ENCODE results near the gene NLRP6.
"Not testable (repeated sequence)": the region's sequence is repeated elsewhere in the genome, so short reads cannot be mapped to it uniquely, and the experiment has no call there.

DNA sequence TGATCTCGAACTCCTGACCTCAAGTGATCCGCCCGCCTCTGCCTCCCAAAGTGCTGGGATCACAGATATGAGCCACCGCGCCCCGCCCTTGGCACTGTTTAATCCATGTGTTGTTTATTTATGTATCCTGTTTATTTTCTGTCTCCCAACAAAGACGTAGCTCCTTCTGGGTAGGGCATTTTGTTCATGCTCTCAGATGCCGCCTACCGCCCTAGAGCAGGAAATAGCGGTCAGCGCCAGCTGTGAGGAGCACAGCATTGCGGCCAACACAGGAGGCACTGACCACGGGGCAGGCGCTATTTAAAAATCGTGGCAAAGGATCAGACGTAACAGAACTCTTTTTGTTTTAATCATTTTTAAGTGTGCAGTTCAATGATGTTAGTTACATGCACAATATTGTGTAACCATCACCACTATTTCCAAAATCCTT, 9.5 kb upstream of the NLRP6 start:
- TF ChIP-seq, protein P1, sequence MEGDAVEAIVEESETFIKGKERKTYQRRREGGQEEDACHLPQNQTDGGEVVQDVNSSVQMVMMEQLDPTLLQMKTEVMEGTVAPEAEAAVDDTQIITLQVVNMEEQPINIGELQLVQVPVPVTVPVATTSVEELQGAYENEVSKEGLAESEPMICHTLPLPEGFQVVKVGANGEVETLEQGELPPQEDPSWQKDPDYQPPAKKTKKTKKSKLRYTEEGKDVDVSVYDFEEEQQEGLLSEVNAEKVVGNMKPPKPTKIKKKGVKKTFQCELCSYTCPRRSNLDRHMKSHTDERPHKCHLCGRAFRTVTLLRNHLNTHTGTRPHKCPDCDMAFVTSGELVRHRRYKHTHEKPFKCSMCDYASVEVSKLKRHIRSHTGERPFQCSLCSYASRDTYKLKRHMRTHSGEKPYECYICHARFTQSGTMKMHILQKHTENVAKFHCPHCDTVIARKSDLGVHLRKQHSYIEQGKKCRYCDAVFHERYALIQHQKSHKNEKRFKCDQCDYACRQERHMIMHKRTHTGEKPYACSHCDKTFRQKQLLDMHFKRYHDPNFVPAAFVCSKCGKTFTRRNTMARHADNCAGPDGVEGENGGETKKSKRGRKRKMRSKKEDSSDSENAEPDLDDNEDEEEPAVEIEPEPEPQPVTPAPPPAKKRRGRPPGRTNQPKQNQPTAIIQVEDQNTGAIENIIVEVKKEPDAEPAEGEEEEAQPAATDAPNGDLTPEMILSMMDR (conservative IDR thresholded peaks at IDR 0.05; ENCODE audit: low read depth, low read length), result not testable (repeated sequence)
- TF ChIP-seq EZH2 (IDR thresholded peaks at IDR 0.05; ENCODE audit: borderline replicate concordance, low read depth, low read length, poor library complexity, severe bottlenecking), result not testable (repeated sequence)

Measured in A673 (cell line).